GM15510 (cell line): ENCODE measurements around the gene SELENOO.

Experiments
- POLR2A ChIP-seq: IDR thresholded peaks from 3 replicates; pipeline ENCODE4 v1.6.1; 2011; ENCODE audit warnings: borderline replicate concordance; ENCODE audit not compliant: insufficient read length; ENCODE audit errors: extremely low read depth

The SELENOO gene

GRCh38 chr22:50200461-50201190, at the start of gene SELENOO:
TSS of gene SELENOO (plus strand) at chr22:50201011. CDS start at chr22:50201037, 26 bp downstream.
- peak; percentile 77 for TF ChIP-seq POLR2A

- no peak for TF ChIP-seq POLR2A
Measured at GRCh38 chr22:50151571-50152537, 49.0 kb upstream of the SELENOO start.

- no peak for TF ChIP-seq POLR2A
Measured at GRCh38 chr22:50153056-50153755, 47.6 kb upstream of the SELENOO start.

- TF ChIP-seq POLR2A: no peak
Measured at GRCh38 chr22:50153756-50154140, 47.1 kb upstream of the SELENOO start.

GRCh38 chr22:50157709-50158375, 43.0 kb upstream of the SELENOO start:
- no peak for TF ChIP-seq POLR2A

- TF ChIP-seq POLR2A: no peak
Measured at GRCh38 chr22:50160947-50161346, 39.9 kb upstream of the SELENOO start.

GRCh38 chr22:50161508-50162390, 39.1 kb upstream of the SELENOO start:
- TF ChIP-seq POLR2A: no peak

- no peak for TF ChIP-seq POLR2A
Measured at GRCh38 chr22:50162391-50162956, 38.3 kb upstream of the SELENOO start.

GRCh38 chr22:50165436-50166123, 35.2 kb upstream of the SELENOO start:
- TF ChIP-seq POLR2A: no peak

GRCh38 chr22:50167689-50168489, 32.9 kb upstream of the SELENOO start:
- no peak for TF ChIP-seq POLR2A

- TF ChIP-seq POLR2A: no peak
Measured at GRCh38 chr22:50169181-50169759, 31.5 kb upstream of the SELENOO start.

- TF ChIP-seq POLR2A: no peak
Measured at GRCh38 chr22:50169774-50170341, 31.0 kb upstream of the SELENOO start.
